Smooth muscle cell (in vitro differentiated cells): ENCODE measurements around the gene CETN3. TPM values are rescaled to one million over a fixed set of nuclear protein-coding genes. Genes with fewer than 3 reads are reported as not detected.
A peak's percentile ranks its signal among the peaks of the same experiment; 100 is the strongest.

Source experiments
- DNase-seq: peaks from one replicate; lab custom pipeline; 2025; ENCODE audit not compliant: unreplicated experiment; lab: John Stamatoyannopoulos, UW
- H2AFZ ChIP-seq: fragments of 200-600 bp; sonication (generic); 2 replicates; pipeline ENCODE4 v1.6.0; 2016; ENCODE audit warnings: antibody characterized with exemption, low read depth, mild to moderate bottlenecking
- H3F3A ChIP-seq: fragments of 200-600 bp; sonication (generic); 2 replicates; pipeline ENCODE4 v1.6.0; 2017; ENCODE audit warnings: antibody characterized with exemption, low read depth
- H3K27ac ChIP-seq: fragments of 200-600 bp; sonication (generic); 2 replicates; pipeline ENCODE4 v1.5.1; 2016; ENCODE audit warnings: low read depth, mild to moderate bottlenecking
- H3K27me3 ChIP-seq: fragments of 200-600 bp; sonication (generic); 2 replicates; pipeline ENCODE4 v1.6.1; 2016; ENCODE audit warnings: low read depth, mild to moderate bottlenecking
- H3K36me3 ChIP-seq: fragments of 200-600 bp; sonication (generic); 2 replicates; pipeline ENCODE4 v1.5.1; 2016; ENCODE audit warnings: low read depth
- H3K4me1 ChIP-seq: fragments of 200-600 bp; sonication (generic); 2 replicates; pipeline ENCODE4 v1.5.1; 2016; ENCODE audit warnings: low read depth
- H3K4me2 ChIP-seq: fragments of 200-600 bp; sonication (generic); 2 replicates; pipeline ENCODE4 v1.6.0; 2016; ENCODE audit warnings: mild to moderate bottlenecking
- H3K4me3 ChIP-seq: fragments of 200-600 bp; sonication (generic); 2 replicates; pipeline ENCODE4 v1.5.1; 2016; ENCODE audit warnings: mild to moderate bottlenecking
- H3K79me2 ChIP-seq: fragments of 200-600 bp; sonication (generic); 2 replicates; pipeline ENCODE4 v1.6.0; 2016; ENCODE audit warnings: low read depth, mild to moderate bottlenecking
- H3K9ac ChIP-seq: fragments of 200-600 bp; sonication (generic); 2 replicates; pipeline ENCODE4 v1.6.0; 2016; ENCODE audit warnings: low read depth
- H3K9me3 ChIP-seq: fragments of 200-600 bp; sonication (generic); replicated peaks from 2 replicates; pipeline ENCODE4 v1.5.1; 2016; ENCODE audit warnings: low read depth
- H4K20me1 ChIP-seq: fragments of 200-600 bp; sonication (generic); 2 replicates; pipeline ENCODE4 v1.6.0; 2016; ENCODE audit warnings: low read depth
- WGBS: methylation state at CpG from one replicate; pipeline ENCODE4 v1.1.7; 2016; ENCODE audit warnings: low lambda C conversion rate; 5-methylcytosine and 5-hydroxymethylcytosine counted together
- polyA plus RNA-seq: library from polyadenylated mRNA; unstranded; fragments of >200 nt; fragmentation: Nextera tagmentation; extraction: Ambion mirVana; gene quantifications from 2 replicates; pipeline ENCODE4 v1.2.1, GENCODE V29; 2016
- total RNA-seq: library from RNA; depleted of rRNA; stranded (reverse); fragments of >200 nt; gene quantifications from 2 replicates; pipeline ENCODE4 v1.2.3, GENCODE V29; 2014
- TF ChIP-seq, protein P1 (sequence below): fragments of 200-600 bp; sonication (generic); IDR thresholded peaks from 2 replicates; pipeline ENCODE4 v1.5.1; 2017; ENCODE audit warnings: borderline replicate concordance, mild to moderate bottlenecking, antibody characterized with exemption; ENCODE audit not compliant: insufficient read depth, poor library complexity, severe bottlenecking

CETN3 gene
- total and polyA plus RNA-seq, 2 experiments from 2014 or later = 28.7 to 32.0 TPM

DNA sequence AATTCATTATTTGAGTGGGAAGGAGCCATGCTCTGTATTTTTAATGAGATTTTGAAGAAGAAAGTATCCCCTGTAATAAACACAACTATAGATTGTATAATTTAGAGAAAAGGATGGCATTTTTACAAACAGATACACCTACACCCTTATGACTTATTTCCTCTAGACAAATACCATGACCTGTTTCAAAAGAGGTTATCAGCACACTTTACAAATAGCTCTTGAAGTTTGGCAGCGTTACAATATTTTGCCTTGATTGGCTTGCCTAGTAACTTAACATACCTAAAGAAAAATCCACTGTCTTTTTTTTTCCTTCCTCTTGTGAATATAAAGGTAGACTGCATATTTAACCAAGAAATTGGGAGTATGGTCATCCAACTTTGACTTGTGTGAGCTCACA, 28.5 kb upstream of the CETN3 start:
- Histone ChIP-seq H3K4me2 (no peak overlapping the region), H3F3A (no peaks in the 10 kb centered on the region), H3K79me2 (no peaks in the 10 kb centered on the region), H3K9me3 (no peaks in the 10 kb centered on the region), H2AFZ (no peak overlapping the region), H3K9ac (no peak overlapping the region), H3K36me3 (no peaks in the 10 kb centered on the region), H3K27ac (no peak overlapping the region), H4K20me1 (no peaks in the 10 kb centered on the region), H3K4me3 (no peak overlapping the region), H3K27me3 (peaks cover 11% of the 10 kb centered on the region), H3K4me1 (peaks cover 9% of the 10 kb centered on the region)
- TF ChIP-seq, protein P1, sequence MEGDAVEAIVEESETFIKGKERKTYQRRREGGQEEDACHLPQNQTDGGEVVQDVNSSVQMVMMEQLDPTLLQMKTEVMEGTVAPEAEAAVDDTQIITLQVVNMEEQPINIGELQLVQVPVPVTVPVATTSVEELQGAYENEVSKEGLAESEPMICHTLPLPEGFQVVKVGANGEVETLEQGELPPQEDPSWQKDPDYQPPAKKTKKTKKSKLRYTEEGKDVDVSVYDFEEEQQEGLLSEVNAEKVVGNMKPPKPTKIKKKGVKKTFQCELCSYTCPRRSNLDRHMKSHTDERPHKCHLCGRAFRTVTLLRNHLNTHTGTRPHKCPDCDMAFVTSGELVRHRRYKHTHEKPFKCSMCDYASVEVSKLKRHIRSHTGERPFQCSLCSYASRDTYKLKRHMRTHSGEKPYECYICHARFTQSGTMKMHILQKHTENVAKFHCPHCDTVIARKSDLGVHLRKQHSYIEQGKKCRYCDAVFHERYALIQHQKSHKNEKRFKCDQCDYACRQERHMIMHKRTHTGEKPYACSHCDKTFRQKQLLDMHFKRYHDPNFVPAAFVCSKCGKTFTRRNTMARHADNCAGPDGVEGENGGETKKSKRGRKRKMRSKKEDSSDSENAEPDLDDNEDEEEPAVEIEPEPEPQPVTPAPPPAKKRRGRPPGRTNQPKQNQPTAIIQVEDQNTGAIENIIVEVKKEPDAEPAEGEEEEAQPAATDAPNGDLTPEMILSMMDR = no peak
- WGBS = 69% methylated on average over 1 of the region's 1 CpG
- DNase-seq = no peak

DNA sequence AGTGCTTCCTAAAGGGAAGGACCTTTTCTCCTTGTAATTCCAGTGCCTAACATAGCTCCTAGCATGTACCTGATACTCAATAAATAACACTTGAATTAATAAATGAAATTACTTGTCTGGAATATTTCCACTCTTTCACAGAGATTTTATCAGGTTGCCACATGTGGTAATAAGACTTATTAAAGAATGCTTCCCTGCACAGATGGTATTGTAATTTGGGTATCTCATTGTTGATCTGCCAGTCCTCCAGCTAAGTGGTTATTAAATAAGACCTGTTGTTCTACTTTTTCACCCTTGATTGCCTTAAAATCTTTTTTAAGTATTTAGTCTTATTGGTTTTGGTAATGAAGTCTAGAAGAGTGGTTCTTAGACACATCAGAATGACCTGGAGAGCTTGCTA, 28.1 kb upstream of the CETN3 start:
- H3K27ac ChIP-seq = no peak overlapping the region
- no peaks in the 10 kb centered on the region for H3F3A ChIP-seq
- H4K20me1 ChIP-seq = no peaks in the 10 kb centered on the region
- H2AFZ ChIP-seq = no peak overlapping the region
- no peak for DNase-seq
- no peaks in the 10 kb centered on the region for H3K9me3 ChIP-seq
- TF ChIP-seq, protein P1 = no peak
- H3K27me3 ChIP-seq = peaks cover 11% of the 10 kb centered on the region
- H3K9ac ChIP-seq = no peak overlapping the region
- peaks cover 9% of the 10 kb centered on the region for H3K4me1 ChIP-seq
- no peak overlapping the region for H3K4me3 ChIP-seq
- H3K79me2 ChIP-seq = no peaks in the 10 kb centered on the region
- H3K36me3 ChIP-seq = no peaks in the 10 kb centered on the region
- H3K4me2 ChIP-seq = no peak overlapping the region

DNA sequence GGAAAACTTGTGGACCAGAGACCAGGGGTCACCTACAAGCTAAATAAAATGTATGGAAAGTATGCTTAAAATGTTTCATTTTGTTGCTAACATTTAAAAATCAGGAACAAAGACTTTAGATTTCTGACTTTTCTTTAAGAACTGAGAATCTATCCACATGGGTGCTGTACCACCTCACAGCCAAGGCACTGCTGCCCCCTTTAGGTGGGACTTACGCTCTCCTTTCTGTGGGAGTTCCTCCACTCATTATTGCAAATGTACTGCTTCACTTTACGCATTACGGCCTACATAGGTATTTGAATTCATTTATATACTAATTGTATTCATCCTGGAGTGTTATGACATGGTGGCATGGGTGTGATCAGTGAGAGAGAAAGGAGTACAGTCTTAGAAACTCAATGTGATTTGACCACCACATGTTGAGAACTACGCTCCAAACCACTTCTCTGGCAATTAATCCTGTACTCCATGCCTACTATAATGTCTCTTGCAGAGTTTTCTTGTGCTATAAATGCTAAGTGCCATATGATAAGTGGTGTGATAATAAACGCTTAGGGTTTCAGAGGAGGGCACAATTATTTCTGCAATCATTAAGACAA, 24.7 kb upstream of the CETN3 start:
- no peak overlapping the region for H3K9ac ChIP-seq
- DNase-seq = no peak
- no peaks in the 10 kb centered on the region for H3K79me2 ChIP-seq
- TF ChIP-seq, protein P1 = peak; percentile 52
- H2AFZ ChIP-seq = no peak overlapping the region
- H3F3A ChIP-seq = no peaks in the 10 kb centered on the region
- 62% methylated on average over 5 of the region's 5 CpGs for WGBS
- H3K27me3 ChIP-seq = peaks cover 11% of the 10 kb centered on the region
- no peaks in the 10 kb centered on the region for H3K36me3 ChIP-seq
- no peak overlapping the region for H3K4me2 ChIP-seq
- no peak overlapping the region for H3K27ac ChIP-seq
- no peaks in the 10 kb centered on the region for H3K9me3 ChIP-seq
- no peak overlapping the region for H3K4me3 ChIP-seq
- no peaks in the 10 kb centered on the region for H3K4me1 ChIP-seq
- no peaks in the 10 kb centered on the region for H4K20me1 ChIP-seq

DNA sequence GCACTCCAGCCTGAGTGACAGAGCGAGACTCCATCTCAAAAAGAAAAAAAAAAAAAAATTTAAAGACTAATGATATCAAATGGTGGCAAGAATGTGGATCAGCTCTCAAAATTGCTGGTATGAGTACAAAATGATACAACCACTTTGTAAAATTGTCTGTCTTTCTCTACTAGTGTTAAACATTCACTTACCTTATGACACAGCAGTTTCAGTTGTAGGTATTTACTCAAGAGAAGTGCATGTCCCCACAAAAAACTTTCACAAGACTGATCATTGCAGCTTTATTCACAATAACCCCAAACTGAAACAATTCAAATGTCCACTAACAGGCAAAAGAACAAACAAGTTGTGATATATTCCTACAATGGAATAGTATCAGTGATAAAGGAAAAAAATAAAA, 14.7 kb upstream of the CETN3 start:
- no peak overlapping the region for H3K4me2 ChIP-seq
- no peaks in the 10 kb centered on the region for H3K27me3 ChIP-seq
- H3K9me3 ChIP-seq = no peaks in the 10 kb centered on the region
- H2AFZ ChIP-seq = no peak overlapping the region
- H3K36me3 ChIP-seq = no peaks in the 10 kb centered on the region
- 92% methylated on average over 1 of the region's 1 CpG for WGBS
- no peak overlapping the region for H3K9ac ChIP-seq
- H3F3A ChIP-seq = no peaks in the 10 kb centered on the region
- DNase-seq = no peak
- no peaks in the 10 kb centered on the region for H3K4me1 ChIP-seq
- no peak overlapping the region for H3K4me3 ChIP-seq
- H3K27ac ChIP-seq = no peak overlapping the region
- TF ChIP-seq, protein P1 = no peak
- H4K20me1 ChIP-seq = no peaks in the 10 kb centered on the region
- no peaks in the 10 kb centered on the region for H3K79me2 ChIP-seq
